ENCODE data around the gene NKAP. TPM values are rescaled to one million over a fixed set of nuclear protein-coding genes. Genes with fewer than 3 reads are reported as not detected.
"Not testable (repeated sequence)": the region's sequence is repeated elsewhere in the genome, so short reads cannot be mapped to it uniquely, and the experiment has no call there.

Gene NKAP
- total and polyA plus RNA-seq, 9 of the 15 experiments (the other 6 are each of a cell fraction or from before 2014, with no cell fraction given) = 3.1 to 8.3 (median 7.0) TPM

DNA sequence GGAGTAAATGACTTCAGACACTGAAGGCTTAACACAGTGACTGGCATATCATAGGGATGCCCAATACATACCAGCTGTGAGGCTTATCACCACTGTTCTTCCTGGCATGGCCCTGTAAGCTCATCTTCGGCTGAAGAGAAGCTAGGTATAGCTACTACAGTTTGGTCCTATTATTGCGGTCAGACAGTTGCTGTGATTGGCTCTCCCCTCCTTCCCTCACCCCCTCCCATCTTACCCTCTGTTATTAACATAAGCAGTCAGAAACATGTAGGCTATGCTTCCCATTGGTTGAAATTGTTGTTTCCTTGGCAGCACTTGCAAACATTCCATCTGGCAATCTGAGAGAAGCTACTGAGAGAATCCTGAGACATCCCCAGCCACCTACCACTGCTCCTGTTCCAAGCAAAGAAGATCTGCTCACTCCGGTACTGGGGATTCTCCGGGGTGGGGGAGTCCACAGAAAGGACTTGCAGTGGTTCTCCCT, 47.7 kb downstream of the NKAP start, which contains the start of gene AKAP14 (continued):
- TF ChIP-seq NFRKB (IDR thresholded peaks at IDR 0.05; ENCODE audit: low read depth) (no peak), TCF3 (CRISPR knock-in tag; IDR thresholded peaks at IDR 0.05) (no peak)

DNA sequence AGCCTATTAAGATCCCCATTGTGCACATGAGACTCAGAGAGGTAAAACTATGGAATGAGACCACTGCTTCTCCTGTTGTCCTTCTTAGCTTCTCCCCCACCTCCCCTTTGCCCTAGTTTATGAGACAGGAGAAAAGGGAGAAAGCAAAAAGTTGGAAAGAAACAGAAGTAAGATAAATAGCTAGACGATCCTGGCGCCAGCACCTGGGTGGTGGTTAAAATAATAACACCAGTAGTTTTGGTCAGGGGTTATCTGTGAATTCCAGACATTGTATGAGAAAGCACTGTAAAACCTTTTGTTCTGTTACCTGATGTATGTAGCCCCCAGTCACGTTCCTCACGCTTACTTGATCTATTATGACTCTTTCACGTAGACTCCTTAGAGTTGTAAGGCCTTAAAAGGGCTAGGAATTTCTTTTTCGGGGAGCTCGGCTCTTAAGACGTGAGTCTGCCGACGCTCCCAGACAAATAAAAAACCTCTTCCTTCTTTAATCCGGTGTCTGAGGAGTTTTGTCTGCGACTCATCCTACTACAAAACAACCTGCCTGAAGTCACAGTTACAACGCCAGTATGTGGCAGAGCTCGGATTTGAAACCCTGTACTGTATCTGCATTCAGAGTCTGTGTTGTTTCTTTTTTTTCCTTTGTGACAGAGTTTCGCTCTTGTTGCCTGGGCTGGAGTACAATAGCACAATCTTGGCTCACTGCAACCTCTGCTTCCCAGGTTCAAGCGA, 51.4 kb downstream of the NKAP start:
- intact Hi-C loops (cut with micrococcal nuclease); H4K20me1 ChIP-seq (replicated peaks; ENCODE audit: control insufficient read depth, insufficient read depth, low read length); BruUV-seq (replicated peaks); H3K9ac ChIP-seq (ENCODE audit: insufficient read depth in 1 of 2, low read depth in 2 of 2, low read length in 2 of 2); H3K79me2 ChIP-seq (ENCODE audit: control insufficient read depth, insufficient read depth, low read length); H3K9me1 ChIP-seq (ENCODE audit: control insufficient read depth, insufficient read depth, low read length); in situ Hi-C loops (cut with MboI); CTCF ChIA-PET (ENCODE audit: low intra/inter-chr PET ratio); H3K27ac ChIP-seq (ENCODE audit: extremely low read depth, low read depth, low read length); H3K4me1 ChIP-seq (replicated peaks in 1 of 2; ENCODE audit: control insufficient read depth in 2 of 2, insufficient read depth in 2 of 2, low read length in 2 of 2); FAIRE-seq; H3K9me3 ChIP-seq (replicated peaks; ENCODE audit: control insufficient read depth, insufficient read depth, low read depth, low read length); H3K36me3 ChIP-seq (ENCODE audit: control insufficient read depth, insufficient read depth, low read length); H3K4me3 ChIP-seq; H3K4me2 ChIP-seq (ENCODE audit: insufficient read depth, low read length); H3K27me3 ChIP-seq (ENCODE audit: control insufficient read depth in 2 of 2, insufficient read depth in 2 of 2, low read length in 2 of 2); ATAC-seq: not testable (repeated sequence)
- DNase-seq (ENCODE audit: extremely low read depth in 1 of 4, low spot score in 3 of 4) = peak in 1 of 4 experiments; percentile 11
- H2AFZ ChIP-seq (ENCODE audit: low read depth, low read length) = peak overlapping the region; percentile 65; the same call in 1 of the 2 replicates
- POLR2A ChIA-PET = interaction anchor here (0.6 to 1.2 kb wide), 5 partner anchors 9 to 101 kb away, joined by 3 to 5 read pairs (median 4); partner anchors contain the start of gene RPL39
- 31% methylated on average over 14 of the region's 16 CpGs for WGBS (ENCODE audit: insufficient coverage, low coverage, missing lambda C conversion rate)
- TF ChIP-seq SOX6 (IDR thresholded peaks at IDR 0.05) (peak; percentile 34; the same call in 1 of the 2 replicates), TCF3 (CRISPR knock-in tag; IDR thresholded peaks at IDR 0.05) (peak; percentile 18; the same call in 1 of the 2 replicates), CBFA2T3 (IDR thresholded peaks at IDR 0.05) (peak; percentile 45)

DNA sequence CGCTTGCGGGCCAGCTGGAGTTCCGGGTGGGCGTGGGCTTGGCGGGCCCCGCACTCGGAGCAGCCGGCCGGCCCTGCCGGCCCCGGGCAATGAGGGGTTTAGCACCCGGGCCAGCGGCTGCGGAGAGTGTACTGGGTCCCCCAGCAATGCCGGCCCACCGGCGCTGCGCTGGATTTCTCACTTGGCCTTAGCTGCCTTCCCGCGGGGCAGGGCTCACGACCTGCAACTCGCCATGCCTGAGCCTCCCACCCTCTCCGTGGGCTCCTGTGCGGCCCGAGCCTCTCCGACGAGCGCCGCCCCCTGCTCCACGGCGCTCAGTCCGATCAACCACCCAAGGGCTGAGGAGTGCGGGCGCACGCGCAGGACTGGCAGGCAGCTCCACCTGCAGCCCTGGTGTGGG, 52.9 kb downstream of the NKAP start:
- H3K9me3 ChIP-seq (replicated peaks; ENCODE audit: control insufficient read depth, insufficient read depth, low read depth, low read length); ATAC-seq; FAIRE-seq; in situ Hi-C loops (cut with MboI); H3K27ac ChIP-seq (ENCODE audit: extremely low read depth, low read depth, low read length); H3K79me2 ChIP-seq (ENCODE audit: control insufficient read depth, insufficient read depth, low read length); H3K9me1 ChIP-seq (ENCODE audit: control insufficient read depth, insufficient read depth, low read length); BruUV-seq (replicated peaks); DNase-seq (ENCODE audit: extremely low read depth in 1 of 4, low spot score in 3 of 4); H3K9ac ChIP-seq (ENCODE audit: insufficient read depth in 1 of 2, low read depth in 2 of 2, low read length in 2 of 2); H2AFZ ChIP-seq (ENCODE audit: low read depth, low read length); H3K4me2 ChIP-seq (ENCODE audit: insufficient read depth, low read length); H3K36me3 ChIP-seq (ENCODE audit: control insufficient read depth, insufficient read depth, low read length); H3K4me3 ChIP-seq; H4K20me1 ChIP-seq (replicated peaks; ENCODE audit: control insufficient read depth, insufficient read depth, low read length); H3K4me1 ChIP-seq (replicated peaks in 1 of 2; ENCODE audit: control insufficient read depth in 2 of 2, insufficient read depth in 2 of 2, low read length in 2 of 2); CTCF ChIA-PET (ENCODE audit: low intra/inter-chr PET ratio); H3K27me3 ChIP-seq (ENCODE audit: control insufficient read depth in 2 of 2, insufficient read depth in 2 of 2, low read length in 2 of 2); intact Hi-C loops (cut with micrococcal nuclease): not testable (repeated sequence)
- WGBS (ENCODE audit: insufficient coverage, low coverage, missing lambda C conversion rate) = 95% methylated on average over 4 of the region's 36 CpGs
- POLR2A ChIA-PET = interaction anchor here (0.6 kb wide), 1 partner anchor 10 kb away, joined by 3 read pairs; no protein-coding TSS in a partner anchor
